Duodenal mucosa (tissue), 2 donors: ENCODE results near the gene PRRT1.
"Not testable (repeated sequence)": the region's sequence is repeated elsewhere in the genome, so short reads cannot be mapped to it uniquely, and the experiment has no call there.

Experiments used
- H3K27ac ChIP-seq: one replicate; pipeline ENCODE4 v1.7.0; 2013; ENCODE audit warnings: low read depth, low read length
- H3K27me3 ChIP-seq, 2 donors: one replicate each; pipeline ENCODE4 v1.7.0; 2013; ENCODE audit warnings: low read length in 2 of 2, control low read depth in 1 of 2; ENCODE audit not compliant: insufficient read depth in 2 of 2, control insufficient read depth in 1 of 2
- H3K36me3 ChIP-seq, 2 donors: one replicate each; pipeline ENCODE4 v1.7.0; 2013; ENCODE audit warnings: low read length in 2 of 2, control low read depth in 1 of 2; ENCODE audit not compliant: insufficient read depth in 2 of 2, control insufficient read depth in 1 of 2
- H3K4me1 ChIP-seq, 2 donors: one replicate each; pipeline ENCODE4 v1.7.0; 2013; ENCODE audit warnings: low read length in 2 of 2, control low read depth in 1 of 2; ENCODE audit not compliant: insufficient read depth in 2 of 2, control insufficient read depth in 1 of 2
- H3K4me3 ChIP-seq, 2 donors: one replicate each; pipeline ENCODE4 v1.7.0; 2013; ENCODE audit warnings: low read length in 2 of 2, low read depth in 1 of 2
- H3K9ac ChIP-seq, 2 donors: one replicate each; pipeline ENCODE4 v1.7.0; 2013; ENCODE audit warnings: low read length in 2 of 2, low read depth in 1 of 2
- H3K9me3 ChIP-seq, 2 donors: one replicate each; pipeline ENCODE4 v1.7.0; 2013; ENCODE audit warnings: low read length in 2 of 2, control low read depth in 1 of 2; ENCODE audit not compliant: control insufficient read depth in 1 of 2

The PRRT1 gene

GRCh38 chr6:32187725-32188380, 36.1 kb upstream of the PRRT1 start:
- peak overlapping the region; percentile 10 for H3K27ac ChIP-seq
- H3K4me3 ChIP-seq: peak overlapping the region; percentile 74 to 85
- not testable (repeated sequence) for H3K9me3 ChIP-seq, H3K27me3 ChIP-seq, H3K9ac ChIP-seq
- H3K4me1 ChIP-seq: peaks cover 44 to 46% of the 10 kb centered on the region in 2 donors
- H3K36me3 ChIP-seq: peaks cover 10 to 27% of the 10 kb centered on the region in 2 donors

GRCh38 chr6:32187009-32187709, 35.4 kb upstream of the PRRT1 start:
- Histone ChIP-seq H3K4me3 (peak overlapping the region in 1 of 2 donors; percentile 32), H3K4me1 (peaks cover 40 to 44% of the 10 kb centered on the region in 2 donors), H3K27ac (no peak overlapping the region)

GRCh38 chr6:32186151-32186840, 34.6 kb upstream of the PRRT1 start:
- Histone ChIP-seq H3K4me1 (peaks cover 33 to 48% of the 10 kb centered on the region in 2 donors), H3K27ac (peak overlapping the region; percentile 32), H3K36me3 (peaks cover 12 to 36% of the 10 kb centered on the region in 2 donors), H3K9ac (peak overlapping the region in 1 of 2 donors; percentile 39)
- H3K4me3 ChIP-seq, H3K27me3 ChIP-seq, H3K9me3 ChIP-seq: not testable (repeated sequence)

More at GRCh38 chr6:32187009-32187709, 35.4 kb upstream of the PRRT1 start:
- Histone ChIP-seq H3K9ac (no peak overlapping the region), H3K36me3 (peaks cover 10 to 34% of the 10 kb centered on the region in 2 donors), H3K27me3 (no peaks in the 10 kb centered on the region), H3K9me3 (no peaks in the 10 kb centered on the region)

- peak overlapping the region in 1 of 2 donors; percentile 39 for H3K9ac ChIP-seq
- not testable (repeated sequence) for H3K27me3 ChIP-seq, H3K9me3 ChIP-seq, H3K4me3 ChIP-seq
- H3K4me1 ChIP-seq: peaks cover 31 to 42% of the 10 kb centered on the region in 2 donors
- H3K27ac ChIP-seq: peak overlapping the region; percentile 32
- peaks cover 18 to 41% of the 10 kb centered on the region in 2 donors for H3K36me3 ChIP-seq
Observed at GRCh38 chr6:32185681-32186131, 34.0 kb upstream of the PRRT1 start.

GRCh38 chr6:32184084-32184640, 32.4 kb upstream of the PRRT1 start, which contains the start of gene AGER:
AGER (minus strand) TSS chr6:32184253; CDS start chr6:32184222, 31 bp downstream.
- H3K9me3 ChIP-seq: no peaks in the 10 kb centered on the region
- H3K4me3 ChIP-seq: no peak within 1 kb of the TSS
- no peak within 1 kb of the TSS for H3K27ac ChIP-seq
- H3K27me3 ChIP-seq: no peaks in the 10 kb centered on the region
- peak within 1 kb of the TSS in 1 of 2 donors; percentile 24 for H3K9ac ChIP-seq
- H3K4me1 ChIP-seq: peaks cover 39 to 44% of the 10 kb centered on the region in 2 donors
- H3K36me3 ChIP-seq: peaks cover 18 to 47% of the 10 kb centered on the region in 2 donors

- H3K9me3 ChIP-seq: no peaks in the 10 kb centered on the region
- H3K27me3 ChIP-seq: no peaks in the 10 kb centered on the region
- H3K27ac ChIP-seq: no peak overlapping the region
- H3K36me3 ChIP-seq: peaks cover 18 to 47% of the 10 kb centered on the region in 2 donors
- H3K4me1 ChIP-seq: peaks cover 36 to 44% of the 10 kb centered on the region in 2 donors
- peak overlapping the region in 1 of 2 donors; percentile 24 for H3K9ac ChIP-seq
- no peak overlapping the region for H3K4me3 ChIP-seq
Observed at GRCh38 chr6:32183483-32184083, 31.8 kb upstream of the PRRT1 start.

- Histone ChIP-seq H3K27me3 (no peaks in the 10 kb centered on the region), H3K4me3 (no peak overlapping the region), H3K27ac (no peak overlapping the region), H3K9ac (no peak overlapping the region), H3K36me3 (peaks cover 18 to 47% of the 10 kb centered on the region in 2 donors), H3K4me1 (peaks cover 31 to 39% of the 10 kb centered on the region in 2 donors), H3K9me3 (no peaks in the 10 kb centered on the region)
Observed at GRCh38 chr6:32183030-32183429, 31.3 kb upstream of the PRRT1 start.

- no peak overlapping the region for H3K4me3 ChIP-seq
- no peak overlapping the region for H3K27ac ChIP-seq
- no peaks in the 10 kb centered on the region for H3K9me3 ChIP-seq
- peaks cover 18 to 43% of the 10 kb centered on the region in 2 donors for H3K36me3 ChIP-seq
- no peak overlapping the region for H3K9ac ChIP-seq
- peaks cover 27 to 35% of the 10 kb centered on the region in 2 donors for H3K4me1 ChIP-seq
- H3K27me3 ChIP-seq: no peaks in the 10 kb centered on the region
Observed at GRCh38 chr6:32182555-32182981, 30.8 kb upstream of the PRRT1 start.

- peaks cover 18 to 37% of the 10 kb centered on the region in 2 donors for H3K36me3 ChIP-seq
- H3K27ac ChIP-seq: no peak overlapping the region
- no peak overlapping the region for H3K9ac ChIP-seq
- H3K27me3 ChIP-seq: no peaks in the 10 kb centered on the region
- no peak overlapping the region for H3K4me3 ChIP-seq
- peaks cover 24 to 33% of the 10 kb centered on the region in 2 donors for H3K4me1 ChIP-seq
- no peaks in the 10 kb centered on the region for H3K9me3 ChIP-seq
Observed at GRCh38 chr6:32181915-32182529, 30.3 kb upstream of the PRRT1 start.
